Activated B cell treated with CpG ODN at 0.5 μM for 24 hours (primary cell): Measurements from ENCODE around the gene MAVS. TPM values are rescaled to one million over a fixed set of nuclear protein-coding genes. Genes with fewer than 3 reads are reported as not detected.

Experiments used
- ATAC-seq: fragments of 200-7000 bp; cut with Tn5 transposase; one replicate; pipeline ENCODE4 v1.10.0; 2021; ENCODE audit warnings: low read depth, mild to moderate bottlenecking, moderate library complexity
- CTCF ChIA-PET: fragments of 350-600 bp; sonication (Branson Sonifier 250); formaldehyde crosslinking; loops from one replicate; lab custom pipeline; 2021; ENCODE audit warnings: antibody characterized with exemption; lab: Charles Lee
- POLR2A ChIA-PET: fragments of 350-600 bp; sonication (Branson Sonifier 250); formaldehyde crosslinking; loops from one replicate; lab custom pipeline; 2021; ENCODE audit warnings: antibody characterized with exemption; lab: Charles Lee
- DNase-seq: peaks from one replicate; pipeline ENCODE4 v3.0.0; 2022
- H3K27ac Mint-ChIP-seq: one replicate; pipeline ENCODE4 v1.8.0; 2020; ENCODE audit warnings: mixed read lengths
- H3K27me3 Mint-ChIP-seq: one replicate; pipeline ENCODE4 v1.8.0; 2021; ENCODE audit warnings: mixed read lengths
- H3K36me3 Mint-ChIP-seq: one replicate; pipeline ENCODE4 v1.8.0; 2021; ENCODE audit warnings: low read depth, mixed read lengths
- H3K4me1 Mint-ChIP-seq: one replicate; pipeline ENCODE4 v1.8.0; 2021; ENCODE audit warnings: mixed read lengths
- H3K4me3 Mint-ChIP-seq: one replicate; pipeline ENCODE4 v1.8.0; 2020; ENCODE audit warnings: mild to moderate bottlenecking, mixed read lengths
- H3K9me3 Mint-ChIP-seq: one replicate; pipeline ENCODE4 v1.8.0; 2020; ENCODE audit warnings: mixed read lengths
- intact Hi-C: fragments of 100-400 bp; cut with micrococcal nuclease; formaldehyde crosslinking; loops from one replicate; pipeline ENCODE4 v1.15.1; 2024
- total RNA-seq: library from RNA; stranded (reverse); gene quantifications from 2 replicates; pipeline ENCODE4 v1.2.3, GENCODE V29; 2022
- TF ChIP-seq, protein P1 (sequence below): fragments of 200-600 bp; IDR thresholded peaks from one replicate; pipeline ENCODE4 v1.8.0; 2022; ENCODE audit warnings: antibody characterized with exemption, mild to moderate bottlenecking

MAVS gene
- total RNA-seq, 1 donor from 2014 or later, result 39.7 TPM

DNA sequence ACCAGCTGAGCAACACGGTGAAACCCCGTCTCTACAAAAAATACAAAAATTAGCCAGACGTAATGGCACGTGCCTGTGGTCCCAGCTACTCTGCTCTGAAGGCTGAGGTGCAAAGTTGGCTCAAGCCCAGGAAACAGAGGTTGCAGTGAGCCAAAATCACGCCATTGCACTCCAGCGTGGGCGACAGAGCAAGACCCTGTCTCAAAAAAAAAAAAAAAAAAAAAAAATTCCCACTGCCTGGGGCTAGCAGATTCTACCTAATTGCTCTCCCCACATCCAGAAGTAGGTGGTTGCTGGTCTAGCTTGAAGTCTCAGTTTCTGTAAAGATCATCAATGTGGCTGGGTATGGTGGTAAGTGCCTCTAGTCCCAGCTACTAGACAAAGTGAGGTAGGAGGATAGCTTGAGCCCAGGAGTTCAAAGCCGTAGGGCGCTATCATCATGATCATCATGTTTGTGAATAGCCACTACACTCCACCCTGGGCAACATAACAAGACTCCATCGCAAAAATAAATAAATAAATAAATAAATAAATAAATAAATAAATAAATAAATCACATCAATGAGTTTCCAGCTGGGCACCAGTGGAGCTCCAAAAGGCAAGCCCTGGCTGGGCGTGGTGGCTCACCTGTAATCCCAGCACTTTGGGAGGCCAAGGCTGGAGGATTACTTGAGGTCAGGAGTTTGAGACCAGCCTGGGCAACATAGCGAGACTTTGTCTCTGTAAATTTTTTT, 32.6 kb upstream of the MAVS start:
- Mint-ChIP-seq H3K27me3 (no peaks in the 10 kb centered on the region), H3K36me3 (no peaks in the 10 kb centered on the region), H3K9me3 (no peaks in the 10 kb centered on the region), H3K4me1 (peaks cover 15% of the 10 kb centered on the region), H3K27ac (no peak overlapping the region), H3K4me3 (no peak overlapping the region)
- ChIA-PET POLR2A (interaction anchor here (0.6 to 0.7 kb wide), 4 partner anchors 10 to 22 kb away, joined by 3 to 11 read pairs (median 3); no protein-coding TSS in a partner anchor), CTCF (interaction anchor here (1.3 kb wide), 1 partner anchor 28 kb away, joined by 3 read pairs; the partner anchor contains the start of gene CENPB)
- intact Hi-C loops, result no loop called here
- TF ChIP-seq, protein P1, sequence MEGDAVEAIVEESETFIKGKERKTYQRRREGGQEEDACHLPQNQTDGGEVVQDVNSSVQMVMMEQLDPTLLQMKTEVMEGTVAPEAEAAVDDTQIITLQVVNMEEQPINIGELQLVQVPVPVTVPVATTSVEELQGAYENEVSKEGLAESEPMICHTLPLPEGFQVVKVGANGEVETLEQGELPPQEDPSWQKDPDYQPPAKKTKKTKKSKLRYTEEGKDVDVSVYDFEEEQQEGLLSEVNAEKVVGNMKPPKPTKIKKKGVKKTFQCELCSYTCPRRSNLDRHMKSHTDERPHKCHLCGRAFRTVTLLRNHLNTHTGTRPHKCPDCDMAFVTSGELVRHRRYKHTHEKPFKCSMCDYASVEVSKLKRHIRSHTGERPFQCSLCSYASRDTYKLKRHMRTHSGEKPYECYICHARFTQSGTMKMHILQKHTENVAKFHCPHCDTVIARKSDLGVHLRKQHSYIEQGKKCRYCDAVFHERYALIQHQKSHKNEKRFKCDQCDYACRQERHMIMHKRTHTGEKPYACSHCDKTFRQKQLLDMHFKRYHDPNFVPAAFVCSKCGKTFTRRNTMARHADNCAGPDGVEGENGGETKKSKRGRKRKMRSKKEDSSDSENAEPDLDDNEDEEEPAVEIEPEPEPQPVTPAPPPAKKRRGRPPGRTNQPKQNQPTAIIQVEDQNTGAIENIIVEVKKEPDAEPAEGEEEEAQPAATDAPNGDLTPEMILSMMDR, result no peak
- no peak for DNase-seq
- ATAC-seq, result no peak

DNA sequence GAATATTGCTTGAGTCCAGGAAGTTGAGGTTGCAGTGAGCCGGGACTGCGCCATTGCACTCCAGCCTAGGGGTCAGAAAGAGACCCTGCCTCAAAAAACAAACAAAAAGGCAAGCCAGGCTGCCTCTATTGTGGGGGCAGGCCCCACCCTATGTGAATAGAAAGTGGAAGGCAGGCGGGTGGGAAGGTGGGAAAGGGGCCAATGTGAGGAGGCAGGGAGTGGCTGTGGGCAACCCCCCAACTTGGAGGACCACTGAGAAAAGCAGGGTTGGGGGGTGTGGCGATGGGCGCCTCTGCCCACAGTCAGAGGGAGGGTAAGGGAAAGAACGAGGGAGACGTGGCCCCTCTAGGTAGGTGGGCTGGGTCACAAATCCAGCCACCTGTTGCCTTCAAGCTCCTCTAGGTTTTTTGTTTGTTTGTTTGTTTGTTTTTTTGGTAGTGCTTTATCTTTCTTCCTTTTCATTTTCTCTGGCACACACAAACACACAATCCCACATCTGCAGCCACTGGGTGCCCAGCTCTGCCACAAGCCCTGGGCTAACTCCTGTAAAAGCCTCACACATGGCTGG, 31.6 kb upstream of the MAVS start:
- no peaks in the 10 kb centered on the region for H3K36me3 Mint-ChIP-seq
- H3K4me1 Mint-ChIP-seq, result peaks cover 23% of the 10 kb centered on the region
- no peaks in the 10 kb centered on the region for H3K9me3 Mint-ChIP-seq
- intact Hi-C loops, result no loop called here
- DNase-seq, result no peak
- no peak overlapping the region for H3K4me3 Mint-ChIP-seq
- TF ChIP-seq, protein P1, result no peak
- POLR2A ChIA-PET, result interaction anchor here (1.2 kb wide), 1 partner anchor 28 kb away, joined by 3 read pairs; the partner anchor contains the start of gene CENPB
- no peak overlapping the region for H3K27ac Mint-ChIP-seq
- CTCF ChIA-PET, result no interaction called here
- no peaks in the 10 kb centered on the region for H3K27me3 Mint-ChIP-seq
- ATAC-seq, result no peak

DNA sequence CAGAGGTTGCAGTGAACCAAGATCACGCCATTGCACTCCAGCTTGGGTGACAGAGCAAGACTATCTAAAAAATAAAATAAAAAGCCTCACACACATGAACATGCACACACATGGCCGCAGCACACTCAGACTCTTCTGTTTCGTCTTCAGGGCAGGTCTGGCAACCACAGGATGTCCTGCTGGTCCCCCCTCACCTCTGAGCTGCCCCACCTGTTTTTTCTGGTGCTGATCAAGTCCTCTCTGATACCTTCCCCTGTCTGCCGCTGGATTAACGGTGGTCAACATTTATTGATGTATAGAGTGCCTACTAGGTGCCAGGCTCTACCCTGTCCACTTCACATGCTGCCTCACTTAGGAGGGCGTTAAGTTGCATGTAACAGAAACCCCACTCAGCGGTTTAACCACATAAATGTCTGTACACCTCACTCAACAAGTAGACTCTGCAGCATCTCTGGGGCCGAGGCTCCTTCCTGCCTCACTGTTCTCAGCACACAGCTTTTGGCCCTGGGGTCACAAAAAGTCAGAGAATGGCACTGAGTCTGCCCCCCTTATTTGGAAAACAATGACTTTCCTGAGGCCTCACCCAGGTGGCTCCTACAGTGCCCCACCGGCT, 30.8 kb upstream of the MAVS start:
- TF ChIP-seq, protein P1, result no peak
- no peaks in the 10 kb centered on the region for H3K9me3 Mint-ChIP-seq
- no peak for DNase-seq
- H3K4me3 Mint-ChIP-seq, result no peak overlapping the region
- H3K27ac Mint-ChIP-seq, result no peak overlapping the region
- H3K36me3 Mint-ChIP-seq, result no peaks in the 10 kb centered on the region
- no peak for ATAC-seq
- ChIA-PET CTCF (no interaction called here), POLR2A (interaction anchor here (0.7 to 1.2 kb wide), 2 partner anchors 16 to 29 kb away, joined by 3 to 8 read pairs; partner anchors contain the start of gene CENPB)
- no peaks in the 10 kb centered on the region for H3K27me3 Mint-ChIP-seq
- intact Hi-C loops, result no loop called here
- peaks cover 24% of the 10 kb centered on the region for H3K4me1 Mint-ChIP-seq

DNA sequence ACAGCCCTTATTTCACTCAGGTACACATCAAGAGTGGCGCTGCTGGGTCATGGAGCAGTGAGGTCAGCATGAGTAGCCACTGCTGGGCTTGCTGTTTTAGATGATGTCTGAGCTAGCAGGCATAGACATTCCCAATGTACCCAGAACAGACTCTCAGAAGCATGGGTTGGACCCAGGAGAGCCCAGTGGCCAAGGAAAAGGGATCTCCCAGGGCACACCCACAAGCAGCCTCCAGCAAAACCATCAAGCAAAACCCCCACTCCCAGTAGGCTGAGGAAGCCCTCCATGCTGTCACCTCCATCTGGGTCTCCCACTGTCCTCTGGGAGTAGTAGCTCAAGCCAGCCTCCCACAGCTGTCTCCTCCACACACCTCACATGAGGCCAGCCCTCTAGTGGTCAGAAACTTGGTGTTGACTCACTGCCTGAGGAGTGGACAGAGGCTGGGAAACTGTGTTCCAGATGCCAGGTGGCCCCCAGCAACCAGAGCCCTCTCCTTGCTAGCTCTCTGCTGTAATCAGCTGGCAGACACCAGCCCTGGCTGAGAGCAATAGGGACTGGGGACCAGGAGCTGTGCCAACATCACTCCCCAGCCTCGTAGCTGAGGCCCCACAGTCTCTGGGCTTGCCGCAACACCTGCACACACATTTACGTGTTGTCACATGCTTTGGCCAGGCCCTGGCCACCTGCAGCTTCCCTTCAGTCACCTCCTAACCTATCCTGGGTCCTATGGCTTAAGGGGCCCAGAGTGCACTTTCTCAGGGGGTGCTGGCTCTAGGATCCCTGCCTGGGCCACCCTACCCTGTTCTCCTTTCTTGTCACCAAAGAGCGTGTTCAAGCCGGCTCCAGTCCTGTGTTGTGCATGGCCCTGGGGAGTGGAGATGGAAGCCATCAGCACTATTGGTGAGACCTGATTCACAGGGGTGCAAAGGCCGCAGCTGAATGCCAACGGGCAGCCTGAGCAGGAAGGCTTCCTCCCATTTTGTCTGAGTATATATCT, 28.2 kb upstream of the MAVS start:
- no peak for ATAC-seq
- H3K4me1 Mint-ChIP-seq, result peaks cover 20% of the 10 kb centered on the region
- no peaks in the 10 kb centered on the region for H3K27me3 Mint-ChIP-seq
- H3K27ac Mint-ChIP-seq, result peak overlapping the region; percentile 35
- peaks cover 12% of the 10 kb centered on the region for H3K36me3 Mint-ChIP-seq
- H3K9me3 Mint-ChIP-seq, result no peaks in the 10 kb centered on the region
- POLR2A ChIA-PET, result interaction anchor here (0.6 to 3.3 kb wide), 7 partner anchors 8 to 946 kb away, joined by 4 to 65 read pairs (median 9); partner anchors contain the start of genes ADISSP, CDC25B and CENPB
- DNase-seq, result no peak
- TF ChIP-seq, protein P1, result no peak
- CTCF ChIA-PET, result interaction anchor here (0.6 to 3.7 kb wide), 3 partner anchors 18 to 31 kb away, joined by 3 to 33 read pairs (median 12); partner anchors contain the start of gene CENPB
- intact Hi-C loops, result no loop called here
- no peak overlapping the region for H3K4me3 Mint-ChIP-seq
